GM12878 (cell line): Measurements from ENCODE around the gene SSBP4. TPM values are rescaled to one million over a fixed set of nuclear protein-coding genes. Genes with fewer than 3 reads are reported as not detected.

Experiments used
- ATAC-seq: fragments of 200-7000 bp; cut with Tn5 transposase; 3 replicates; pipeline ENCODE4 v1.9.1; 2020; ENCODE audit warnings: mild to moderate bottlenecking, moderate library complexity
- BruUV-seq: library from RNA; stranded (reverse); fragments of 400-500 nt; replicated peaks from 2 replicates; lab custom pipeline; 2021; lab: Mats Ljungman, UMichigan
- CTCF ChIA-PET: fragments of 300-600 bp; sonication (Branson Sonifier 250); formaldehyde crosslinking; extraction: SDS; loops from one replicate; lab custom pipeline; 2021; ENCODE audit warnings: inconsistent platforms; lab: Yijun Ruan, JAX
- POLR2A ChIA-PET: fragments of 350-600 bp; formaldehyde crosslinking; extraction: SDS; loops from one replicate; lab custom pipeline; 2021; ENCODE audit warnings: inconsistent platforms; lab: Charles Lee
- RAD21 ChIA-PET: fragments of 300-600 bp; sonication (Branson Sonifier 250); formaldehyde crosslinking; loops from one replicate; lab custom pipeline; 2023; ENCODE audit warnings: antibody characterized with exemption; ENCODE audit not compliant: unreplicated experiment; lab: Charles Lee
- SMC1A ChIA-PET: fragments of 300-600 bp; sonication (Branson Sonifier 250); formaldehyde crosslinking; loops from one replicate; lab custom pipeline; 2023; ENCODE audit not compliant: unreplicated experiment, uncharacterized antibody; lab: Charles Lee
- DNase-seq: peaks from one replicate; pipeline ENCODE4 v3.0.0-alpha.2; 2011; ENCODE audit warnings: low read depth, low spot score
- FAIRE-seq: peaks from 3 replicates; lab custom pipeline; 2011; peaks lifted over from hg19 to GRCh38; lab: Jason Lieb, UNC
- H2AFZ ChIP-seq: 2 replicates; pipeline ENCODE4 v1.6.0; 2011; ENCODE audit warnings: low read depth, low read length, control low read depth; ENCODE audit not compliant: control insufficient read depth
- H3K27ac ChIP-seq: 2 replicates; pipeline ENCODE4 v1.5.1; 2011; ENCODE audit warnings: control low read depth; ENCODE audit not compliant: control insufficient read depth, insufficient read depth
- H3K27me3 ChIP-seq, 2 experiments: replicated peaks in 1 of 2; 2 replicates each; pipeline versions ENCODE4 v1.6.0 to v1.6.1; 2011; ENCODE audit warnings: low read length in 1 of 2; ENCODE audit not compliant: control insufficient read depth in 2 of 2, insufficient read depth in 2 of 2
- H3K36me3 ChIP-seq, 2 experiments: 2 replicates each; pipeline ENCODE4 v1.5.1; 2011; ENCODE audit warnings: low read length in 1 of 2; ENCODE audit not compliant: control insufficient read depth in 2 of 2, insufficient read depth in 2 of 2
- H3K4me1 ChIP-seq: 2 replicates; pipeline ENCODE4 v1.6.1; 2011; ENCODE audit warnings: mild to moderate bottlenecking, low read length, moderate library complexity, mixed read lengths; ENCODE audit not compliant: control insufficient read depth, insufficient read depth
- H3K4me2 ChIP-seq: 2 replicates; pipeline ENCODE4 v1.6.0; 2011; ENCODE audit warnings: control low read depth; ENCODE audit not compliant: control insufficient read depth, insufficient read depth
- H3K4me3 ChIP-seq: fragments of 200-600 bp; sonication (generic); 2 replicates; pipeline ENCODE4 v1.5.1; 2016
- H3K79me2 ChIP-seq: 2 replicates; pipeline ENCODE4 v1.6.0; 2011; ENCODE audit warnings: low read length; ENCODE audit not compliant: control insufficient read depth, insufficient read depth
- H3K9ac ChIP-seq: 2 replicates; pipeline ENCODE4 v1.8.0; 2011; ENCODE audit warnings: low read length, control low read depth, mixed read lengths; ENCODE audit not compliant: control insufficient read depth, insufficient read depth
- H3K9me3 ChIP-seq: replicated peaks from 3 replicates; pipeline ENCODE4 v1.5.1; 2011; ENCODE audit warnings: mild to moderate bottlenecking, low read length; ENCODE audit not compliant: control insufficient read depth, insufficient read depth
- H4K20me1 ChIP-seq: 2 replicates; pipeline ENCODE4 v1.6.0; 2011; ENCODE audit not compliant: control insufficient read depth, insufficient read depth
- CHD2 ChIP-seq: IDR thresholded peaks from 2 replicates; pipeline ENCODE4 v1.6.1; 2011; ENCODE audit warnings: low read depth, low read length, improper control_type of control experiment, borderline replicate concordance
- EP300 ChIP-seq, 2 experiments: fragments of 150-350 bp in 1 of 2; IDR thresholded peaks; 2 replicates each; pipeline ENCODE4 v1.6.1; 2011 to 2012; ENCODE audit warnings: low read depth in 2 of 2, low read length in 2 of 2, borderline replicate concordance in 1 of 2, improper control_type of control experiment in 1 of 2, inconsistent platforms in 1 of 2; ENCODE audit not compliant: control insufficient read depth in 1 of 2
- NBN ChIP-seq: fragments of 450-650 bp; IDR thresholded peaks from 2 replicates; pipeline ENCODE4 v1.6.1; 2016
- POLR2A ChIP-seq: IDR thresholded peaks from 2 replicates; pipeline ENCODE4 v1.6.1; 2011; ENCODE audit warnings: low read depth, mild to moderate bottlenecking, low read length
- POU2F2 ChIP-seq: IDR thresholded peaks from 3 replicates; pipeline ENCODE4 v1.6.1; 2011; ENCODE audit warnings: low read depth, mild to moderate bottlenecking, low read length, borderline replicate concordance
- SMC3 ChIP-seq: IDR thresholded peaks from 2 replicates; pipeline ENCODE4 v1.6.1; 2011; ENCODE audit warnings: low read length, improper control_type of control experiment, borderline replicate concordance
- ZNF207 ChIP-seq: fragments of 450-650 bp; IDR thresholded peaks from 2 replicates; pipeline ENCODE4 v1.6.1; 2014; ENCODE audit warnings: antibody characterized with exemption, mild to moderate bottlenecking, borderline replicate concordance
- WGBS: methylation state at CpG from one replicate; pipeline ENCODE4 v1.1.6; 2016; ENCODE audit warnings: low lambda C conversion rate; ENCODE audit not compliant: insufficient replicate concordance, insufficient coverage; ENCODE audit errors: missing lambda C conversion rate; 5-methylcytosine and 5-hydroxymethylcytosine counted together
- in situ Hi-C: fragments of 300-500 bp; cut with MboI; formaldehyde crosslinking; loops from 9 replicates; pipeline ENCODE4 v1.14.3; 2018; ENCODE audit warnings: mixed read lengths
- intact Hi-C: fragments of 100-400 bp; cut with micrococcal nuclease; formaldehyde crosslinking; loops from one replicate; pipeline ENCODE4 v1.14.2; 2022; ENCODE audit not compliant: unreplicated experiment
- polyA plus RNA-seq, 11 experiments: library from polyadenylated mRNA; depleted of rRNA in 4 of 11; unstranded in 6 of 11; stranded (reverse) in 5 of 11; fragments of >200 nt; fragmentation: Nextera tagmentation in 4 of 11; fragmentation: Illumina TruSeq in 1 of 11; extraction: Ambion mirVana in 4 of 11; extraction: Trizol in 1 of 11; gene quantifications; 1 replicate in 1 of 11; 2 replicates in 10 of 11; pipeline versions ENCODE4 v1.2.1 to v1.2.3, GENCODE V29; 2011 to 2016; ENCODE audit warnings: inconsistent platforms in 2 of 11, missing spikeins in 2 of 11, low read depth in 1 of 11
- total RNA-seq, 4 experiments: library from RNA; depleted of rRNA in 3 of 4; stranded (reverse); fragments of >200 nt in 3 of 4; fragmentation: Illumina TruSeq in 1 of 4; extraction: Trizol in 1 of 4; gene quantifications; 2 replicates each; pipeline versions ENCODE4 v1.2.1 to v1.2.3, GENCODE V29; 2013 to 2021
- TF ChIP-seq, protein P1 (sequence below): IDR thresholded peaks from 2 replicates; pipeline ENCODE4 v1.6.1; 2012; ENCODE audit warnings: low read depth, low read length, improper control_type of control experiment

Gene SSBP4
- total and polyA plus RNA-seq, 10 of the 15 experiments (the other 5 are each of a cell fraction or from before 2014, with no cell fraction given): 0.37 to 150 (median 38.9) TPM

DNA sequence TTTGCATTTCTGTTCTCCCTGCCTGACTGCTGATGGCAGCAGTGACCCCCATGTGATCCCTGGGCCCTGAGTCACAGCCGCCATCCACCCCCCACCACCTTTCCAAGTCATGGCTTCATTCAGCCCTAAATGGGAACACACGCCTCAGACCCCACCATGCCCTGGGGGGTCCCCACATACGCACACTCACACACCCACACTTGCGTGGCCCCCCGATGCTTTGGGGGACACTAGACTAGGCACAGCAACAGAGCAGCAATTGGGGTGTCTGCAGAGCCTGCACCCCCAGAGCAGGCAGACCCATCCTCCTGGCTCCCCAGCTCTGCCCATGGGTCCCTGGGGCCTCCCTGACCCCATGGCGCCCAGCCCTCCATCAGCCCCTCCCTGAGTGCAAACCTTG is 24.2 kb downstream of the SSBP4 start:
- ChIA-PET RAD21 (no interaction called here), POLR2A (no interaction called here), SMC1A (no interaction called here)
- Histone ChIP-seq H3K9ac (no peak overlapping the region), H3K79me2 (no peaks in the 10 kb centered on the region), H3K27me3 (no peaks in the 10 kb centered on the region), H3K4me2 (no peak overlapping the region), H3K36me3 (peaks cover 8 to 25% of the 10 kb centered on the region in 2 experiments; a peak in 3 of 4 replicates), H4K20me1 (no peaks in the 10 kb centered on the region; the same call in 1 of the 2 replicates), H2AFZ (no peak overlapping the region), H3K9me3 (no peaks in the 10 kb centered on the region), H3K4me1 (peaks cover 3% of the 10 kb centered on the region; the same call in 1 of the 2 replicates), H3K4me3 (no peak overlapping the region), H3K27ac (no peak overlapping the region)
- no peak for FAIRE-seq
- ATAC-seq: no peak
- BruUV-seq: no TSS peak
- in situ Hi-C loops: no loop called here
- intact Hi-C loops: no loop called here
- DNase-seq: no peak
- TF ChIP-seq CHD2: no peak
- TF ChIP-seq, protein P1, sequence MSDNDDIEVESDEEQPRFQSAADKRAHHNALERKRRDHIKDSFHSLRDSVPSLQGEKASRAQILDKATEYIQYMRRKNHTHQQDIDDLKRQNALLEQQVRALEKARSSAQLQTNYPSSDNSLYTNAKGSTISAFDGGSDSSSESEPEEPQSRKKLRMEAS: no peak
- TF ChIP-seq POU2F2: no peak
- no peak for TF ChIP-seq EP300 (IDR thresholded peaks at IDR 0.05; ENCODE audit: borderline replicate concordance in 1 of 2, control insufficient read depth in 1 of 2, low read depth in 2 of 2, low read length in 2 of 2)
- TF ChIP-seq, all 136 proteins: peak for 0
- CTCF ChIA-PET: interaction anchor here (1.0 kb wide), 1 partner anchor 8 kb away, joined by 7 read pairs; no protein-coding TSS in a partner anchor
- WGBS: 100% methylated on average over 6 of the region's 6 CpGs

DNA sequence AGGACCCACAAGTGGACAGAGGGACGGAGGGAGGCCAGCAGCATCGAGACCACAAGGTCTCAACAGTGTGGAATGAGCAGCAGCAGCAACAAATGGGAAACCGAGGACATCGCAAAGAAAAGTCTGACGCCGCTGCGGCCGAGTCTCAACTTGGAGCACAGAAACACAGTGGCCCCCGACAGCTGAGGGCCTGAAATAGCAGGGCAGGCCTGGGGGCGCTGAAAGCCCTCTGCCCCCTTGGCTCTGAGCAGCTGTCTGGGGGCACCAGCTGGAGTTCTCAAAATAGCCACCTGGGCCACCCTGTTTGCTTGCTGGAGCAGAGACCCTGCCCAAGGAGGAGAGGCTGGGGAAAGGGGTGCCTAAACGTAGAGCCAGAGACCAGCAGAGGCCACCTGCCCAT is 24.6 kb downstream of the SSBP4 start:
- BruUV-seq: no TSS peak
- ChIA-PET CTCF (no interaction called here), SMC1A (no interaction called here), POLR2A (no interaction called here)
- Histone ChIP-seq H4K20me1 (no peaks in the 10 kb centered on the region; the same call in 1 of the 2 replicates), H2AFZ (no peak overlapping the region)
- peak; percentile 21; the same call in 1 of the 2 replicates for TF ChIP-seq POLR2A
- no peak for TF ChIP-seq ZNF207
- TF ChIP-seq NBN: no peak
- no peak for TF ChIP-seq SMC3
- TF ChIP-seq, all 136 proteins: peak for 1
- Histone ChIP-seq H3K4me1 (peaks cover 3% of the 10 kb centered on the region; the same call in 1 of the 2 replicates), H3K9ac (no peak overlapping the region), H3K9me3 (no peaks in the 10 kb centered on the region), H3K36me3 (peaks cover 11 to 26% of the 10 kb centered on the region in 2 experiments; a peak in 3 of 4 replicates), H3K79me2 (no peaks in the 10 kb centered on the region), H3K4me3 (no peak overlapping the region), H3K27ac (no peak overlapping the region), H3K4me2 (no peak overlapping the region), H3K27me3 (no peaks in the 10 kb centered on the region)
- 86% methylated on average over 11 of the region's 11 CpGs for WGBS
- in situ Hi-C loops (no loop called here), intact Hi-C loops (no loop called here)
- ATAC-seq: no peak
- no peak for FAIRE-seq
- no peak for DNase-seq
- RAD21 ChIA-PET: no interaction called here
